Measurements from ENCODE around the gene RHNO1.

DNA sequence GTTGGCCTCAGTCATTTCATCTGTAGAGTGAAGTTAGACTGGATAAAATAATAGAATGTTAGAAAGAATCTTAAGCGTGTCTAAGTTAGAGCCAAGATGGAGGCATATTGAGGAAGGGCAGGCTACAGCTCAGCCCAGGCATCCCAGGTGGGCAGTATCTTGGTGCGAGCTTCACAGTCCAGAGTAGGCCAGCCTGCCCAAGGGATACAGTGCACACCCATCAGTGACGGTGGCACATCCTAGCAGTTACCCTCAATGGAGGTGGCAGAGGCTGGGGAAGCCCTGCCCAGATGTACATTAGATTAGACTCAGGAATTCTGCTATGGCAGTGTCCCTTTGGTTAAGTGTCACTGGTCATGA lies 35.2 kb downstream of the RHNO1 start:
- TF ChIP-seq, protein P1, sequence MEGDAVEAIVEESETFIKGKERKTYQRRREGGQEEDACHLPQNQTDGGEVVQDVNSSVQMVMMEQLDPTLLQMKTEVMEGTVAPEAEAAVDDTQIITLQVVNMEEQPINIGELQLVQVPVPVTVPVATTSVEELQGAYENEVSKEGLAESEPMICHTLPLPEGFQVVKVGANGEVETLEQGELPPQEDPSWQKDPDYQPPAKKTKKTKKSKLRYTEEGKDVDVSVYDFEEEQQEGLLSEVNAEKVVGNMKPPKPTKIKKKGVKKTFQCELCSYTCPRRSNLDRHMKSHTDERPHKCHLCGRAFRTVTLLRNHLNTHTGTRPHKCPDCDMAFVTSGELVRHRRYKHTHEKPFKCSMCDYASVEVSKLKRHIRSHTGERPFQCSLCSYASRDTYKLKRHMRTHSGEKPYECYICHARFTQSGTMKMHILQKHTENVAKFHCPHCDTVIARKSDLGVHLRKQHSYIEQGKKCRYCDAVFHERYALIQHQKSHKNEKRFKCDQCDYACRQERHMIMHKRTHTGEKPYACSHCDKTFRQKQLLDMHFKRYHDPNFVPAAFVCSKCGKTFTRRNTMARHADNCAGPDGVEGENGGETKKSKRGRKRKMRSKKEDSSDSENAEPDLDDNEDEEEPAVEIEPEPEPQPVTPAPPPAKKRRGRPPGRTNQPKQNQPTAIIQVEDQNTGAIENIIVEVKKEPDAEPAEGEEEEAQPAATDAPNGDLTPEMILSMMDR (IDR thresholded peaks at IDR 0.05; ENCODE audit: low read depth, low read length, poor library complexity, severe bottlenecking) = no peak
- no peak for TF ChIP-seq EZH2phosphoT487 (IDR thresholded peaks at IDR 0.05; ENCODE audit: borderline replicate concordance, low read length)
